K562 (cell line): ENCODE results near the gene RNF103. TPM values are rescaled to one million over a fixed set of nuclear protein-coding genes. Genes with fewer than 3 reads are reported as not detected.

Experiments
- BRD9 ChIP-seq: fragments of 450-650 bp; IDR thresholded peaks from 2 replicates; pipeline ENCODE4 v1.6.1; 2018; ENCODE audit warnings: low read depth; ENCODE audit not compliant: partially characterized antibody
- FOXK2 ChIP-seq, 2 experiments: fragments of 450-650 bp; IDR thresholded peaks in 1 of 2; conservative IDR thresholded peaks in 1 of 2; 2 replicates each; pipeline ENCODE4 v1.6.1; 2016; ENCODE audit warnings: low read depth in 2 of 2, mild to moderate bottlenecking in 1 of 2
- HNRNPH1 ChIP-seq: fragments of 200-400 bp; formaldehyde crosslinking; optimal IDR thresholded peaks from 2 replicates; pipeline ENCODE3; 2017; ENCODE audit warnings: low read depth, mild to moderate bottlenecking, low read length, moderate library complexity
- OTX1 ChIP-seq: fragments of 450-650 bp; formaldehyde crosslinking; IDR thresholded peaks from 2 replicates; pipeline ENCODE4 v1.4.0; 2022; ENCODE audit warnings: mild to moderate bottlenecking
- POLR2G ChIP-seq: fragments of 200-400 bp; formaldehyde crosslinking; IDR thresholded peaks from 2 replicates; pipeline ENCODE4 v1.6.1; 2017; ENCODE audit warnings: low read depth, mild to moderate bottlenecking, antibody characterized with exemption, low read length, moderate library complexity
- POLR2H ChIP-seq: IDR thresholded peaks from 2 replicates; pipeline ENCODE4 v1.6.1; 2016; ENCODE audit warnings: missing genetic modification characterization, low read depth, mild to moderate bottlenecking, control low read depth, missing compliant biosample characterization, moderate library complexity
- RCOR1 ChIP-seq, 2 experiments: IDR thresholded peaks; 2 replicates each; pipeline ENCODE4 v1.6.1; 2012; ENCODE audit warnings: low read depth in 2 of 2, low read length in 2 of 2, borderline replicate concordance in 1 of 2, improper control_type of control experiment in 1 of 2
- SREBF1 ChIP-seq: fragments of 150-350 bp; IDR thresholded peaks from 2 replicates; pipeline ENCODE4 v1.6.1; 2014; ENCODE audit warnings: antibody characterized with exemption, low read depth, low read length, borderline replicate concordance
- TAF1 ChIP-seq: IDR thresholded peaks from 2 replicates; pipeline ENCODE4 v1.6.1; 2011; ENCODE audit warnings: mild to moderate bottlenecking, low read length, moderate library complexity; ENCODE audit not compliant: insufficient read depth, control insufficient read depth, severe bottlenecking; ENCODE audit errors: extremely low read depth
- YY1 ChIP-seq, 3 experiments: IDR thresholded peaks; 2 replicates each; pipeline ENCODE4 v1.6.1; 2011; ENCODE audit warnings: low read length in 2 of 3, mild to moderate bottlenecking in 2 of 3, moderate library complexity in 2 of 3, borderline replicate concordance in 1 of 3, control low read depth in 1 of 3, low read depth in 1 of 3; ENCODE audit not compliant: insufficient read depth in 3 of 3, insufficient replicate concordance in 2 of 3, control insufficient read depth in 1 of 3, insufficient read length in 1 of 3; ENCODE audit errors: extremely low read depth in 1 of 3
- ZBED1 ChIP-seq: IDR thresholded peaks from 2 replicates; pipeline ENCODE4 v1.6.1; 2014
- ZNF133 ChIP-seq: fragments of 250-450 bp; sonication (Bioruptor Pico); IDR thresholded peaks from 2 replicates; pipeline ENCODE4 v1.4.0; 2020; ENCODE audit warnings: mild to moderate bottlenecking
- ZNF212 ChIP-seq: fragments of 450-650 bp; formaldehyde crosslinking; IDR thresholded peaks from 2 replicates; pipeline ENCODE4 v1.4.0; 2020; ENCODE audit warnings: mild to moderate bottlenecking
- ZNF79 ChIP-seq: fragments of 250-450 bp; sonication (Bioruptor Pico); IDR thresholded peaks from 2 replicates; pipeline ENCODE4 v1.4.0; 2020; ENCODE audit warnings: low read depth, mild to moderate bottlenecking, moderate library complexity
- polyA plus RNA-seq, 8 experiments: library from polyadenylated mRNA; depleted of rRNA in 4 of 8; stranded (reverse) in 5 of 8; unstranded in 3 of 8; fragments of >200 nt; fragmentation: Nextera tagmentation in 2 of 8; fragmentation: Illumina TruSeq in 1 of 8; extraction: Ambion mirVana in 2 of 8; extraction: Trizol in 1 of 8; gene quantifications; 2 replicates each; pipeline versions ENCODE4 v1.2.1 to v1.2.3, GENCODE V29; 2011 to 2014; ENCODE audit warnings: inconsistent platforms in 1 of 8, missing spikeins in 1 of 8
- total RNA-seq, 7 experiments: library from RNA; depleted of rRNA in 6 of 7; stranded (reverse); fragments of >200 nt in 6 of 7; fragmentation: Illumina TruSeq in 2 of 7; extraction: Trizol in 2 of 7; gene quantifications; 2 replicates each; pipeline versions ENCODE4 v1.2.1 to v1.2.3, GENCODE V29; 2011 to 2021; ENCODE audit warnings: low replicate concordance in 1 of 7
- TF ChIP-seq, protein P1 (sequence below): fragments of 450-650 bp; IDR thresholded peaks from 2 replicates; pipeline ENCODE4 v1.7.0; 2016; ENCODE audit warnings: borderline replicate concordance
- TF ChIP-seq, protein P2 (sequence below): fragments of 450-650 bp; IDR thresholded peaks from 2 replicates; pipeline ENCODE4 v1.6.1; 2018; ENCODE audit not compliant: partially characterized antibody

Gene RNF103
- total and polyA plus RNA-seq, 9 of the 15 experiments (the other 6 are each of a cell fraction or from before 2014, with no cell fraction given) = 1.2 to 6.8 (median 4.6) TPM

DNA sequence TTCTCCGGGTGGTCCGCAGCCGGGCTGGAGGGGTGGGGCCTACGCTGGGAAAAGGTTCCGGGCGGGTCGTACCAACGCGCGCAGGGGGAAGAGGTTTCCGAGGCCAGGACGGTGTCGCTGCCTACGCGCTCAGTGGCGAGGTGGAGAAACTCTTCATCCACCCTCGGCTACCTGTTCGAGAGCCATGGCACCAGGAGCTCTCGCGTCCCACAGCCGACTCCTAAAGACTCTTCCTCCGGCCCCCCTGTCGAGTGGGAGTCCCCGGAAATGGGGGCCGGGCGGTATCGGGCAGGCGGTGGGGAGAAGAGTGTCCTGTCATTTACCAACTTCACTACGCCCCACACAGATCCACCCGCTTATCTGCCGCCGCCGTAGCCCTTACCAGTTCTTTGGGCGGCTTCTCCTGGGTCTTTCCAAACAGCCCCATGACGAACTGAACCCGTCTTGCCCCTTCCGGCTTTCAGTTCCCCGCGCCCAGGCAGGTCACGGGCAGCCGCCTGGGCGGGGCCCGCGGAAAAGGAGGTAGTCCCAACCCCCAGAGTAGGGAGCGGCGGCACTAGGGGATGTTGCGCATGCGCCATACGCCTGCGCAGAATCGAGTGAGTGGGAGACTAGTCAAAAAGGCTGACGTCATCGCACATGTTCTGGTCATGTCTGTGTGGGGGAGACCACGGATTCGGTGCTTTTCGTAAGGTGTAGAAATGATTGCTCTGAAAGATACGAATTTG, 60.6 kb downstream of the RNF103 start, which contains the start of gene CHMP3 (continued):
- peak; percentile 44; the same call in 1 of the 2 replicates for TF ChIP-seq SREBF1
- TF ChIP-seq BRD9 = no peak
- no peak for TF ChIP-seq ZNF212
- peak in 2 of 3 experiments; percentile 11 to 46 for TF ChIP-seq YY1 (IDR thresholded peaks at IDR 0.05; ENCODE audit: borderline replicate concordance in 1 of 3, control insufficient read depth in 1 of 3, extremely low read depth in 1 of 3, insufficient read depth in 3 of 3, insufficient read length in 1 of 3, insufficient replicate concordance in 2 of 3, low read depth in 1 of 3, low read length in 2 of 3)
- 0 out of 4 replicates have a peak, but pooled peaks of 1 of the 2 experiments have one; percentile 26 for TF ChIP-seq RCOR1 (IDR thresholded peaks at IDR 0.05; ENCODE audit: borderline replicate concordance in 1 of 2, low read depth in 2 of 2, low read length in 2 of 2)
- peak; percentile 89 for TF ChIP-seq POLR2G
- TF ChIP-seq OTX1 (CRISPR knock-in tag) = no peak
- TF ChIP-seq POLR2H = peak; percentile 81
- TF ChIP-seq HNRNPH1 = no peak
- TF ChIP-seq, protein P1, sequence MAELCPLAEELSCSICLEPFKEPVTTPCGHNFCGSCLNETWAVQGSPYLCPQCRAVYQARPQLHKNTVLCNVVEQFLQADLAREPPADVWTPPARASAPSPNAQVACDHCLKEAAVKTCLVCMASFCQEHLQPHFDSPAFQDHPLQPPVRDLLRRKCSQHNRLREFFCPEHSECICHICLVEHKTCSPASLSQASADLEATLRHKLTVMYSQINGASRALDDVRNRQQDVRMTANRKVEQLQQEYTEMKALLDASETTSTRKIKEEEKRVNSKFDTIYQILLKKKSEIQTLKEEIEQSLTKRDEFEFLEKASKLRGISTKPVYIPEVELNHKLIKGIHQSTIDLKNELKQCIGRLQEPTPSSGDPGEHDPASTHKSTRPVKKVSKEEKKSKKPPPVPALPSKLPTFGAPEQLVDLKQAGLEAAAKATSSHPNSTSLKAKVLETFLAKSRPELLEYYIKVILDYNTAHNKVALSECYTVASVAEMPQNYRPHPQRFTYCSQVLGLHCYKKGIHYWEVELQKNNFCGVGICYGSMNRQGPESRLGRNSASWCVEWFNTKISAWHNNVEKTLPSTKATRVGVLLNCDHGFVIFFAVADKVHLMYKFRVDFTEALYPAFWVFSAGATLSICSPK = no peak
- 0 out of 2 replicates have a peak, but pooled peaks have one; percentile 7 for TF ChIP-seq ZNF133 (CRISPR knock-in tag)
- TF ChIP-seq, protein P2, sequence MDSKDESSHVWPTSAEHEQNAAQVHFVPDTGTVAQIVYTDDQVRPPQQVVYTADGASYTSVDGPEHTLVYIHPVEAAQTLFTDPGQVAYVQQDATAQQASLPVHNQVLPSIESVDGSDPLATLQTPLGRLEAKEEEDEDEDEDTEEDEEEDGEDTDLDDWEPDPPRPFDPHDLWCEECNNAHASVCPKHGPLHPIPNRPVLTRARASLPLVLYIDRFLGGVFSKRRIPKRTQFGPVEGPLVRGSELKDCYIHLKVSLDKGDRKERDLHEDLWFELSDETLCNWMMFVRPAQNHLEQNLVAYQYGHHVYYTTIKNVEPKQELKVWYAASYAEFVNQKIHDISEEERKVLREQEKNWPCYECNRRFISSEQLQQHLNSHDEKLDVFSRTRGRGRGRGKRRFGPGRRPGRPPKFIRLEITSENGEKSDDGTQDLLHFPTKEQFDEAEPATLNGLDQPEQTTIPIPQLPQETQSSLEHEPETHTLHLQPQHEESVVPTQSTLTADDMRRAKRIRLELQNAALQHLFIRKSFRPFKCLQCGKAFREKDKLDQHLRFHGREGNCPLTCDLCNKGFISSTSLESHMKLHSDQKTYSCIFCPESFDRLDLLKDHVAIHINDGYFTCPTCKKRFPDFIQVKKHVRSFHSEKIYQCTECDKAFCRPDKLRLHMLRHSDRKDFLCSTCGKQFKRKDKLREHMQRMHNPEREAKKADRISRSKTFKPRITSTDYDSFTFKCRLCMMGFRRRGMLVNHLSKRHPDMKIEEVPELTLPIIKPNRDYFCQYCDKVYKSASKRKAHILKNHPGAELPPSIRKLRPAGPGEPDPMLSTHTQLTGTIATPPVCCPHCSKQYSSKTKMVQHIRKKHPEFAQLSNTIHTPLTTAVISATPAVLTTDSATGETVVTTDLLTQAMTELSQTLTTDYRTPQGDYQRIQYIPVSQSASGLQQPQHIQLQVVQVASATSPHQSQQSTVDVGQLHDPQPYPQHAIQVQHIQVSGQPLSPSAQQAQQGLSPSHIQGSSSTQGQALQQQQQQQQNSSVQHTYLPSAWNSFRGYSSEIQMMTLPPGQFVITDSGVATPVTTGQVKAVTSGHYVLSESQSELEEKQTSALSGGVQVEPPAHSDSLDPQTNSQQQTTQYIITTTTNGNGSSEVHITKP = peak; percentile 100
- peak; percentile 35 for TF ChIP-seq TAF1
- TF ChIP-seq ZBED1 = peak; percentile 67; the same call in 1 of the 2 replicates
- TF ChIP-seq FOXK2 (conservative IDR thresholded peaks at IDR 0.05 in 1 of 2, IDR thresholded peaks at IDR 0.05 in 1 of 2; ENCODE audit: low read depth in 2 of 2) = peak in 1 of 2 experiments; percentile 99; a peak in 2 of 4 replicates
- no peak for TF ChIP-seq ZNF79 (CRISPR knock-in tag)
